HG02943 (cell line): ENCODE data around the gene ACSS2.
"Not testable (repeated sequence)": the region's sequence is repeated elsewhere in the genome, so short reads cannot be mapped to it uniquely, and the experiment has no call there.

Source experiments
- ATAC-seq: cut with Tn5 transposase; IDR thresholded peaks from one replicate; pipeline ENCODE4 v1.9.1; 2021; ENCODE audit warnings: mild to moderate bottlenecking, low read depth, moderate library complexity; ENCODE audit not compliant: unreplicated experiment

ACSS2 gene

GRCh38 chr20:34873583-34874093 lies 2.8 kb upstream of the ACSS2 start:
- ATAC-seq, result no peak

- ATAC-seq, result no peak
These were observed 2.2 kb upstream of the ACSS2 start for GRCh38 chr20:34874094-34874654.

GRCh38 chr20:34875642-34876405 lies 588 bp upstream of the ACSS2 start:
- ATAC-seq, result peak; percentile 52

- no peak for ATAC-seq
These were observed 3.9 kb downstream of the ACSS2 start for GRCh38 chr20:34880215-34880850.

DNA sequence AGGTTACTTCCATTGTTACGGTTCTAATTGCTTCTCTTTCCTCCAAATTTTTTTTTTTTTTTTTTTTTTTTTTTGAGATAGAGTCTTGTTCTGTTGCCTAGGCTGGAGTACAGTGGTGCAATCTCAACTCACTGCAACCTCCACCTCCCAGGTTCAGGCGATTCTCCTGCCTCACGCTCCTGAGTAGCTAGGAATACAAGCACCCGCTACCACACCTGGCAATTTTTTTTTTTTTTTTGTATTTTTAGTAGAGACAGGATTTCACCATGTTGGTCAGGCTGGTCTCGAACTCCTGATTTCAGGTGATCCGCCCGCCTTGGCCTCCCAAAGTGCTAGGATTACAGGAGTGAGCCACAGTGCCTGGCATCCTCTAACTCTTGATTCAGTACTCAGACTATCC lies 4.6 kb downstream of the ACSS2 start:
- not testable (repeated sequence) for ATAC-seq

GRCh38 chr20:34881689-34882088 lies 5.3 kb downstream of the ACSS2 start:
- no peak for ATAC-seq

GRCh38 chr20:34883087-34883688 lies 6.8 kb downstream of the ACSS2 start:
- ATAC-seq, result no peak

- ATAC-seq, result no peak
These were observed 7.4 kb downstream of the ACSS2 start for GRCh38 chr20:34883809-34884208.

DNA sequence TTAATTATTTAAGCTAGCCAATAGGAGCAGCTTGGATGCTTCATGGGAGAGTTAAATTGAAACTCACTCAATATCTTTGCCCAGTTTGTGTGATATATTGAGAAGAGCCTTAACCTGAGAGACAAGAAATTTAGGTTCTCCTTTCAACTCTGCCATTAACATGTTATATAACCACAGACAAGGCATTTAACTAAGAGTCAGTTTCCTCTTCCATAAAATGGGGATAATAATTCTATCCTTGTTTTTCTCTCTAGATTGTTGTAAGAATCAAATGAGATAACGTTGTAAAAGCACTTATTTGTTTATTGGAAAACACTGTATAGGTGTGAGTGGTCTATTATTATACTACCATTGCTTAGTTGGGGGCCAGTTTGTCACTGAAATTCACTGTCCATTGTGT lies 7.8 kb downstream of the ACSS2 start:
- no peak for ATAC-seq

- ATAC-seq, result no peak
These were observed 9.7 kb downstream of the ACSS2 start for GRCh38 chr20:34886122-34886521.

- no peak for ATAC-seq
These were observed 10.6 kb downstream of the ACSS2 start for GRCh38 chr20:34887023-34887422.

- no peak for ATAC-seq
These were observed 12.1 kb downstream of the ACSS2 start for GRCh38 chr20:34888468-34888867.

GRCh38 chr20:34891166-34892062 lies 15.0 kb downstream of the ACSS2 start:
- no peak for ATAC-seq

DNA sequence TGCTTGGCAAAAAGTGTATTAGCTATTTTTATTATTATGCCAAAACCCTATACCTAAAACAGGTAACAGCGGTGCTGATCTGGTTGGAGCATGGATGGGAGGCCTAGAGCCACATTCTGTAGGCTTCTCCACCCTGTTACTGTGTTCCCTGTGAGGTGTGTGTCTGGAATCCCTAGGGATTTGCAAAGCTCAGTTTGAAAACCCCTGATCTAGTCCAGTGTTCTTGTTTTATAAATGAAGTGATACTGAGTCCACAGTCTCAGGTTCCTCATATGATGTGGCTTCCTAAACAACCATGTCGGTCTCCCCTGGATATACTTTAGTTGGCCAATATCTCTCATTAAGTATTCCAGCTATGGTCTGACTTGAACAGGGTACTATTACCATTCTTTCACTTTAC lies 16.3 kb downstream of the ACSS2 start:
- ATAC-seq, result no peak

- ATAC-seq, result no peak
These were observed 18.3 kb downstream of the ACSS2 start for GRCh38 chr20:34894723-34895122.

DNA sequence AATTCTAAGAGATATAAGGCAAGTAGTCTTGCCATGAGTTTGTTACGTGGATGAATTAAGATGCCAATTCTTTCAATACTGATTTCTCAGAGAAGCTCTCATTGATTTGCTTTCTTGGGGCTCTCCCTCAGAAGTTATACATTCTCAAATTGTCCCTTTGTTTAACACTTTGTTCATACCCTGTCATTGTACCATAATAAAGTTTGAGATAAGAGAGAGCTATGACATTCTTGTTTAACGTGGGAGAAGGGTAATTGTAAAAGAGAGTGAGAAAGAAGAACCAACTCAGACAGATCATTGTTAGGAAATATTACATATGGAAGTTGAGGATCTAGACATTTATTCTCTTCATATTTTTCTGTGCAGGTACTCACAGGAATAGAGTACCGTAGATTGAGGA lies 19.1 kb downstream of the ACSS2 start:
- no peak for ATAC-seq

- ATAC-seq, result no peak
These were observed 19.7 kb downstream of the ACSS2 start for GRCh38 chr20:34896086-34896621.

DNA sequence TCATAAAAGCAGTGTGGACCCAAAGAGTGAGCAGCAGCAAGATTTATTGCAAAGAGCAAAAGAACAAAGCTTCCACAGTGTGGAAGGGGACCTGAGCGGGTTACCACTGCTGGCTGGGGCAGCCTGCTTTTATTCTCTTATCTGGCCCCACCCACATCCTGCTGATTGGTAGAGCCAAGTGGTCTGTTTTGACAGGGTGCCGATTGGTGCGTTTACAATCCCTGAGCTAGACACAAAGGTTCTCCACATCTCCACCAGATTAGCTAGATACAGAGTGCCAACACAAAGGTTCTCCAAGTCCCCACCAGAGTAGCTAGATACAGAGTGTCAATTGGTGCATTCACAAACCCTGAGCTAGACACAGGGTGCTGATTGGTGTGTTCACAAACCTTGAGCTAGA lies 21.7 kb downstream of the ACSS2 start:
- ATAC-seq, result not testable (repeated sequence)

DNA sequence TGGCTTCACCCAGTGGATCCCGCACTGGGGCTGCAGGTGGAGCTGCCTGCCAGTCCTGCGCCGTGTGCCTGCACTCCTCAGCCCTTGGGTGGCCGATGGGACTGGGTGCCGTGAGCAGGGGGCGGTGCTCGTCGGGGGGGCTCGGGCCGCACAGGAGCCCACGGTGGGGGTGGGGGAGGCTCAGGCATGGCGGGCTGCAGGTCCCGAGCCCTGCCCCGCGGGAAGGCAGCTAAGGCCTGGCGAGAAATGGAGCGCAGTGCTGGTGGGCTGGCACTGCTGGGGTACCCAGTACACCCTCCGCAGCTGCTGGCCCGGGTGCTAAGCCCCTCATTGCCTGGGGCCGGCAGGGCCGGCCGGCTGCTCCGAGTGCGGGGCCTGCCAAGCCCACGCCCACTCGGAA lies 22.3 kb downstream of the ACSS2 start:
- ATAC-seq, result not testable (repeated sequence)

- ATAC-seq, result no peak
These were observed 27.8 kb downstream of the ACSS2 start for GRCh38 chr20:34904202-34904621.
